A549 treated with AZD9567 at 1 μM for 4 hours (cell line): Measurements from ENCODE around the gene SLC50A1. TPM values are rescaled to one million over a fixed set of nuclear protein-coding genes. Genes with fewer than 3 reads are reported as not detected.

Experiments
- total RNA-seq: library from RNA; stranded (reverse); fragments of 200-300 nt; extraction: Qiagen RNA extraction; gene quantifications from 5 replicates; pipeline ENCODE4 v1.2.3, GENCODE V29; 2022; ENCODE audit not compliant: insufficient read depth

Gene SLC50A1, protein sequence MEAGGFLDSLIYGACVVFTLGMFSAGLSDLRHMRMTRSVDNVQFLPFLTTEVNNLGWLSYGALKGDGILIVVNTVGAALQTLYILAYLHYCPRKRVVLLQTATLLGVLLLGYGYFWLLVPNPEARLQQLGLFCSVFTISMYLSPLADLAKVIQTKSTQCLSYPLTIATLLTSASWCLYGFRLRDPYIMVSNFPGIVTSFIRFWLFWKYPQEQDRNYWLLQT
- 32.9 to 44.7 TPM (median 35.7 TPM) in 5 replicates for total RNA-seq

GRCh38 chr1:155135415-155136028 is at the start of gene SLC50A1:
Gene SLC50A1, plus strand, starts transcription at chr1:155135852. Its CDS starts 60 bp downstream, at chr1:155135912.

DNA sequence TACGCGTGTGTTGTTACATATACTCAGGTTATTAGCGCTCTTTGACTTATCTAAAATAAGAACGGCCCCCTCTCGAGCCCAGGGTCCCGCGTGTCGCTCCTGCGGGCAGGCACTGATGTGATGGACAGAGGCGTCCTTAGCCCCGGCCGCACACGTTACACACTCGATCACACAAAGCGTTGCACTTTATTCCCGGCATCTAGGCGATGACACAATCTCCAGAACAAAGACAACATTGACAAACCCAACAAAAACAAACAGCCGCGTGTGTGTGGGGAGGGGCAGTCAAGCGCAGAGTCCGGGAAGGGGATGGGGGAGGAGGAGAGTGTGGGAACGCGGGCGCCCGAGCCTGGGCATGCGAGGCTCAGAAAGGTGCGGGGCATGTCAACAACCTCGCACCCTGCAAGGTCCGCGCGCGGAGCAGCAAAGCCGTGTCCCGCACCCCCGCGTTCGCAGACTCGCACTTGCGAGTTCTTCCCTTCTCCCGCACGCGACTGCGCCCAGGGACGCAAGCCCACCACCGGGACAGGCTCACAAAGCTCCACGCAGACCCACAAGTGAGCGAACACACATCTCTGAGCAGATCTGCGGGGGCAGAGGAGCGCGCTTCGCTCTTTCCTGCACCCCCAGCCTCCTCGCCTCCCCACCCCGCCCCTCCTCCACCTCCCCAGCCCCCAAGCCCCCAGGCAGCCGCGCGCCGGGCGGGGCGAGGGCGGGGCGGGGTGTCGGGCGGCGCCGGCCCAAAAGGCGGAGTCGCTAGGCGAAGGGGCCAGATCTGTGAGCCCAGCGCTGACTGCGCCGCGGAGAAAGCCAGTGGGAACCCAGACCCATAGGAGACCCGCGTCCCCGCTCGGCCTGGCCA is 8.3 kb upstream of the SLC50A1 start, which contains the start of gene EFNA1:
Gene EFNA1 (plus strand): TSS at position 772 of the 862 bp plus-strand sequence. CDS start 102 bp downstream, outside the sequence.

GRCh38 chr1:155139895-155140629 is 4.4 kb downstream of the SLC50A1 start, which contains the start of gene DPM3:
Gene DPM3, minus strand, starts transcription at chr1:155140531. Its CDS starts 291 bp downstream, at chr1:155140240.

DNA sequence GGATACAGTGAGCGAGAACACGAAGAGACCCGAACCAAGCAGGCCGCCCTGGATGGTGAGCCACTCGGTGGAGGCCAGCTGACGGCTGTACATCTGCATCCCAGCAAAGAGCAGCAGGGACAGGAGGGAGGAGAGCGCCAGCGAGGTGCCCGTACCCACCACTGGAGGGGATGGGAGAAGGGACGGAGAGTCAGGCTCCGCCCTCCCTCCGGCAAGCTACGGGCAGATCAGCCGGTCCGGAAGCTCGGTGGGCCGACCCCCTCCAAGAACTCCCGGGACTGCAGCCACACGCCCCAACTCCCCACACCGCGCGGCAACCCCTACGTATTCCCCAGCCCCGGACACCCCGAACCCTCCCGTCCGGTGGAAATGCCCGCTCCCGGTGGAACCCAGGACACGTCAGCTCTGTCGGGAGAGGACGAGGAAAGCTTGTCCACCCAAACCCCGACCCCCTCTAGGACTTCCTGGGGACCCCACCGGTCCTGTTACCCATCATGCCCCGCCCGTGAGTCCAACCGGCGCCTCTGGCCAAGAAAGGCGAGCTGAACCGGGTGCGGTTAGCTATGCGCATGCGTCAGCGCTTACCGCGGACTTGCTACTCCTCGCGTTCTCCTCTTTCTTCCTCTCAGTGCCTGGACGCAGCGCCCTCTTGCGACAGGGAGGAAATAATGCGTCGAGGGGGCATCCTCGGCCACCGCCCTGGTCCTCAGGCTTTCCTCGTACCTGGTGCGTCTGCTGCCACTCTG is 37.3 kb downstream of the SLC50A1 start, which contains the start of gene KRTCAP2:
Gene KRTCAP2 (minus strand): TSS at position 573 of the 746 bp plus-strand sequence. CDS start 80 bp downstream, at position 493.

DNA sequence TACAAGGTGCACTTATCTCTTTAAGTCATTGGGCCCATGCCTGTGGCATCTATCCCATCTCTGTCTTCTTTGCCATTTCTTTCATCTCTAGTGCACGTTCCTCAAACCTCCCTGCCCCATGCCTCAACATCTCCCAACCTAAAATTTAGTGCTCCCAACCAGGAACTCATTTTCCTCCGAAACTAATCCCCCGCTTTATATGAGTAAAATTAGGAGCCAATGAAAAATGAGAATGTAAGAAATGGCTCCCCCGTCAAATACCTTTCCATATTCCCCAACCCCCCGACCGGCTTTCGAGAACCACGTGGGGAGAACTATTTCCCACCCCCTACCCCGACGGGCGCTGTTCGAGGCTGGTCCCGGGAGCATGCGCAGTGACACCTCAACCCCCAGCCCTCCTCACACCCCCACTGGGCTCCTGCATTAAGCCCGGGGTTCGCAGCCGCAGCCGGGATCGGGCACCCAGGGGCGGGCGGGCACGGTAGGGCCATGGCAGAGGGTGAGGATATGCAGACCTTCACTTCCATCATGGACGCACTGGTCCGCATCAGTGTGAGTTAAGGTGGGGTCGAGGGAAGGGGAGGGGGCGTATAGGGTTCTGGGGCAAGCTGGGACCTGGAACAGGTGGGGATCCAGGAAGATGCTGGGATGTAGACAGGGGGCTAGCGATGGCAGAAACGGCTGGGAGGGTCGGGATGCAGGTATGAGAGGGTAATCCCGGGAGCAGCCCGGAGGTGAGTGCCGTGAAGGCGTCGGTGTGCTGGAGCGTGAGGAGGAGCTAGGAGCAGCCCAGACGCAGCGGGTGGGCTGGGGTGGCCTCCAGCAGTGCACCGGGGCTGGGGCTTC is 38.0 kb downstream of the SLC50A1 start, which contains the start of gene TRIM46:
Gene TRIM46 (plus strand): TSS at position 372 of the 846 bp plus-strand sequence. CDS start 118 bp downstream, at position 490.

Other genes starting within 250 kb of the SLC50A1 start
- 33.5 to 46.0 TPM (median 43.0 TPM) in 5 replicates for gene PMVK, start 199.1 kb upstream of the SLC50A1 start, total RNA-seq
- gene PBXIP1, start 179.8 kb upstream of the SLC50A1 start, total RNA-seq: 8.0 to 15.6 TPM (median 13.9 TPM) in 5 replicates
- 23.8 to 25.3 TPM (median 24.4 TPM) in 5 replicates for gene PYGO2, start 174.1 kb upstream of the SLC50A1 start, total RNA-seq
- gene SHC1, start 165.1 kb upstream of the SLC50A1 start, total RNA-seq: 163 to 228 TPM (median 221 TPM) in 5 replicates
- 350 to 384 TPM (median 355 TPM) in 5 replicates for gene CKS1B, start 161.2 kb upstream of the SLC50A1 start, total RNA-seq
- 34.0 to 47.4 TPM (median 47.2 TPM) in 5 replicates for gene FLAD1, start 152.5 kb upstream of the SLC50A1 start, total RNA-seq
- not detected in 5 replicates for gene LENEP, start 142.3 kb upstream of the SLC50A1 start, total RNA-seq
- gene ZBTB7B, start 133.1 kb upstream of the SLC50A1 start, total RNA-seq: 30.4 to 41.5 TPM (median 37.4 TPM) in 5 replicates
- gene DCST2, start 102.1 kb upstream of the SLC50A1 start, total RNA-seq: 0.38 to 0.88 TPM (median 0.56 TPM) in 4 of 5 replicates, not detected in the other
- not detected in 5 replicates for gene DCST1, start 102.0 kb upstream of the SLC50A1 start, total RNA-seq
- 55.7 to 115 TPM (median 104 TPM) in 5 replicates for gene ADAM15, start 84.5 kb upstream of the SLC50A1 start, total RNA-seq
- gene EFNA4, start 72.1 kb upstream of the SLC50A1 start, total RNA-seq: 11.3 to 14.4 TPM (median 13.2 TPM) in 5 replicates
- gene EFNA3, start 57.0 kb upstream of the SLC50A1 start, total RNA-seq: 7.0 to 11.0 TPM (median 7.7 TPM) in 5 replicates
- 23.7 to 35.1 TPM (median 30.9 TPM) in 5 replicates for gene EFNA1, start 8.0 kb upstream of the SLC50A1 start, total RNA-seq
- gene DPM3, start 4.7 kb downstream of the SLC50A1 start, total RNA-seq: 71.3 to 102 TPM (median 100 TPM) in 5 replicates
- gene KRTCAP2, start 37.5 kb downstream of the SLC50A1 start, total RNA-seq: 226 to 261 TPM (median 239 TPM) in 5 replicates
- gene TRIM46, start 38.0 kb downstream of the SLC50A1 start, total RNA-seq: 1.6 to 2.4 TPM (median 2.0 TPM) in 4 of 5 replicates, not detected in the other
- 3.3 to 11.6 TPM (median 9.6 TPM) in 5 replicates for gene THBS3, start 72.0 kb downstream of the SLC50A1 start, total RNA-seq
- 71.0 to 72.9 TPM (median 72.6 TPM) in 5 replicates for gene MTX1, start 72.8 kb downstream of the SLC50A1 start, total RNA-seq
- gene ENTREP3, start 119.6 kb downstream of the SLC50A1 start, total RNA-seq: 28.4 to 32.9 TPM (median 29.7 TPM) in 5 replicates
- 106 to 136 TPM (median 123 TPM) in 5 replicates for gene SCAMP3, start 126.5 kb downstream of the SLC50A1 start, total RNA-seq
- gene CLK2, start 137.7 kb downstream of the SLC50A1 start, total RNA-seq: 18.9 to 35.2 TPM (median 31.1 TPM) in 5 replicates
- 1.6 to 6.1 TPM (median 5.0 TPM) in 5 replicates for gene HCN3, start 141.6 kb downstream of the SLC50A1 start, total RNA-seq
- 0.02 to 0.03 TPM in 2 of 5 replicates, not detected in the others for gene PKLR, start 165.6 kb downstream of the SLC50A1 start, total RNA-seq
- gene FDPS, start 173.0 kb downstream of the SLC50A1 start, total RNA-seq: 158 to 170 TPM (median 163 TPM) in 5 replicates
- 40.7 to 56.9 TPM (median 56.2 TPM) in 5 replicates for gene RUSC1, start 185.0 kb downstream of the SLC50A1 start, total RNA-seq